WTC11 (cell line): ENCODE results near the gene PAX8.

Experiments used
- ATF1 ChIP-seq: sonication (generic); formaldehyde crosslinking; IDR thresholded peaks from 2 replicates; pipeline ENCODE4 v1.8.1; 2023; ENCODE audit warnings: mild to moderate bottlenecking, moderate library complexity, missing genetic modification reagents
- JUN ChIP-seq: sonication (generic); formaldehyde crosslinking; IDR thresholded peaks from 2 replicates; pipeline ENCODE4 v1.8.0; 2023; ENCODE audit warnings: mild to moderate bottlenecking, missing genetic modification reagents
- TF ChIP-seq, protein P1 (sequence below): fragments of 200-600 bp; IDR thresholded peaks from 2 replicates; pipeline ENCODE4 v1.8.0; 2022; ENCODE audit warnings: antibody characterized with exemption

DNA sequence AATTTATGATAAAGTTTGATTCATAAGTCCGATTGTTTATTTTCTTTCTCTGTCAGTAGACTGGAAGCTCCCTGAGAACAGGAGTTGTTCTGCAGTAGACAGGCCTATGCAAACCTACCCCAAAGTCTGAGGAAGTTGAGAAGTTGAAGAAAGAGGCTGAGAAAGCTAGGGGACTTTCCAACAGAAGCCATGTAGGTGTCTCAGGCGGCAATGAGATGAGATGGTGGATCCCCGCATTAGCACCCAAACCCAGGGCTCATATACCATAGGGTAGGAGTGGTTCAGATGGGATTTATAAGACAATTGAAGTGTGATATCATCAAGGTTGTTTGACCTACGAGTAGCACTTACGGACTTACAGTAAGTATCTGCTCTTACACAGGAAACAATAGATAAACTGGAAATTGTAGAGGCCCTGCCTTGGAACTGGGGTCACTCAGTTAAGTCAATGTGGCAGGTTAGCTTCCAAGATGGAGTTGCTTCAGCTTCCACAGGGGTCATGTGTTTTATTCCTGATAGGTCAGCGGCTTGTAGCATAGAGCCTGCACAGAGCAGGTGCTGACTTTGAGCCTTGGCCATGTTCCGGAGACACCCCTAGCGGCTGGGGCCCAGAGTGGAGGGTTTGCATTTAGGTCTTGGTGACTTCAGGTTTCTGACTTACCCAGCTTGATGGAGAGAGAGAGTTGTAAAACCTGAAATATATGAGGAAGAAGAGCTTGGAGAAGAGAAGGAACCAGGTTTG is 107.2 kb downstream of the PAX8 start:
- TF ChIP-seq, protein P1, sequence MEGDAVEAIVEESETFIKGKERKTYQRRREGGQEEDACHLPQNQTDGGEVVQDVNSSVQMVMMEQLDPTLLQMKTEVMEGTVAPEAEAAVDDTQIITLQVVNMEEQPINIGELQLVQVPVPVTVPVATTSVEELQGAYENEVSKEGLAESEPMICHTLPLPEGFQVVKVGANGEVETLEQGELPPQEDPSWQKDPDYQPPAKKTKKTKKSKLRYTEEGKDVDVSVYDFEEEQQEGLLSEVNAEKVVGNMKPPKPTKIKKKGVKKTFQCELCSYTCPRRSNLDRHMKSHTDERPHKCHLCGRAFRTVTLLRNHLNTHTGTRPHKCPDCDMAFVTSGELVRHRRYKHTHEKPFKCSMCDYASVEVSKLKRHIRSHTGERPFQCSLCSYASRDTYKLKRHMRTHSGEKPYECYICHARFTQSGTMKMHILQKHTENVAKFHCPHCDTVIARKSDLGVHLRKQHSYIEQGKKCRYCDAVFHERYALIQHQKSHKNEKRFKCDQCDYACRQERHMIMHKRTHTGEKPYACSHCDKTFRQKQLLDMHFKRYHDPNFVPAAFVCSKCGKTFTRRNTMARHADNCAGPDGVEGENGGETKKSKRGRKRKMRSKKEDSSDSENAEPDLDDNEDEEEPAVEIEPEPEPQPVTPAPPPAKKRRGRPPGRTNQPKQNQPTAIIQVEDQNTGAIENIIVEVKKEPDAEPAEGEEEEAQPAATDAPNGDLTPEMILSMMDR: no peak
- no peak for TF ChIP-seq JUN (CRISPR knock-in tag)
- no peak for TF ChIP-seq ATF1 (CRISPR knock-in tag)
